Lower lobe of right lung (tissue), 2 donors: ENCODE measurements around the gene BCL7A. TPM values are rescaled to one million over a fixed set of nuclear protein-coding genes. Genes with fewer than 3 reads are reported as not detected.
A peak's percentile ranks its signal among the peaks of the same experiment; 100 is the strongest.

Experiments used
- ATAC-seq, 2 donors: fragments of 200-7000 bp; cut with Tn5 transposase; one replicate each; pipeline ENCODE4 v1.9.1; 2020 to 2022; ENCODE audit warnings: mild to moderate bottlenecking in 2 of 2, moderate library complexity in 2 of 2
- DNase-seq: peaks from one replicate; pipeline ENCODE4 v3.0.0-alpha.2; 2020
- H3K27ac ChIP-seq: fragments of 200-600 bp; one replicate; pipeline ENCODE4 v1.8.0; 2022
- H3K27me3 ChIP-seq: fragments of 200-600 bp; one replicate; pipeline ENCODE4 v1.8.0; 2022; ENCODE audit warnings: low read depth
- H3K36me3 ChIP-seq: fragments of 200-600 bp; one replicate; pipeline ENCODE4 v1.8.0; 2022; ENCODE audit warnings: mild to moderate bottlenecking
- H3K4me1 ChIP-seq: fragments of 200-600 bp; one replicate; pipeline ENCODE4 v1.8.0; 2022
- H3K4me3 ChIP-seq: fragments of 200-600 bp; one replicate; pipeline ENCODE4 v1.8.0; 2022; ENCODE audit warnings: mild to moderate bottlenecking
- H3K9me3 ChIP-seq: fragments of 200-600 bp; one replicate; pipeline ENCODE4 v1.8.0; 2022
- intact Hi-C: fragments of 100-400 bp; cut with DNase I; formaldehyde crosslinking; loops from one replicate; pipeline ENCODE4 v1.11.0; 2022
- total RNA-seq: library from RNA; stranded (reverse); fragmentation: NEBNext Ultra II Directional; extraction: Animal tissue kit (Norgen Biotek cat#: 25700); gene quantifications from one replicate; pipeline ENCODE4 v1.2.1, GENCODE V29; 2021
- TF ChIP-seq, protein P1 (sequence below): fragments of 200-600 bp; IDR thresholded peaks from one replicate; pipeline ENCODE4 v1.8.0; 2022; ENCODE audit warnings: antibody characterized with exemption, mild to moderate bottlenecking
- donor health status: DM: no; HTN: yes; CAD: no; lungs with severe emphysema.

Gene BCL7A
- total RNA-seq, 1 donor from 2014 or later, result 6.4 TPM

DNA sequence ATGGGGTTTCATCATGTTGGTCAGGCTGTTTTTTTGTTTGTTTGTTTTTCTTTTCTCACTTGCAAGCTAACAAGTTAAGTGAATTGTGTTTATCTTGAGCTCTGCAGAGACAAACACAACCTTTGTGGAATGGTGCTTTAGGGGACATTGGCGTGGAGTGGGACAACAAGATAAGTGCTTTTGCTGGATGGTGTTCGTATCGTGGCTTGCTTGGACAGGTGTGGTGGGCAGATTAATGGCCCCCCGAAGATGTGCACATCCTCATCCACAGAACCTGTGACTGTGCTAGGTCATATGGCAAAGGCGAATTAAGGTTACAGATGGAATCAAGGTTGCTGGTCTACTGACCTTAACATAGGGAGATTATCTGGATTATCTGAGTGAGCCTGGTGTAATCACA is 63.9 kb downstream of the BCL7A start:
- no peaks in the 10 kb centered on the region for H3K9me3 ChIP-seq
- intact Hi-C loops, result no loop called here
- H3K36me3 ChIP-seq, result peaks cover 39% of the 10 kb centered on the region
- ATAC-seq (no peak), DNase-seq (no peak)
- H3K4me1 ChIP-seq, result peaks cover 79% of the 10 kb centered on the region
- no peaks in the 10 kb centered on the region for H3K27me3 ChIP-seq
- TF ChIP-seq, protein P1, sequence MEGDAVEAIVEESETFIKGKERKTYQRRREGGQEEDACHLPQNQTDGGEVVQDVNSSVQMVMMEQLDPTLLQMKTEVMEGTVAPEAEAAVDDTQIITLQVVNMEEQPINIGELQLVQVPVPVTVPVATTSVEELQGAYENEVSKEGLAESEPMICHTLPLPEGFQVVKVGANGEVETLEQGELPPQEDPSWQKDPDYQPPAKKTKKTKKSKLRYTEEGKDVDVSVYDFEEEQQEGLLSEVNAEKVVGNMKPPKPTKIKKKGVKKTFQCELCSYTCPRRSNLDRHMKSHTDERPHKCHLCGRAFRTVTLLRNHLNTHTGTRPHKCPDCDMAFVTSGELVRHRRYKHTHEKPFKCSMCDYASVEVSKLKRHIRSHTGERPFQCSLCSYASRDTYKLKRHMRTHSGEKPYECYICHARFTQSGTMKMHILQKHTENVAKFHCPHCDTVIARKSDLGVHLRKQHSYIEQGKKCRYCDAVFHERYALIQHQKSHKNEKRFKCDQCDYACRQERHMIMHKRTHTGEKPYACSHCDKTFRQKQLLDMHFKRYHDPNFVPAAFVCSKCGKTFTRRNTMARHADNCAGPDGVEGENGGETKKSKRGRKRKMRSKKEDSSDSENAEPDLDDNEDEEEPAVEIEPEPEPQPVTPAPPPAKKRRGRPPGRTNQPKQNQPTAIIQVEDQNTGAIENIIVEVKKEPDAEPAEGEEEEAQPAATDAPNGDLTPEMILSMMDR, result no peak
- H3K4me3 ChIP-seq, result no peak overlapping the region
- H3K27ac ChIP-seq, result no peak overlapping the region

DNA sequence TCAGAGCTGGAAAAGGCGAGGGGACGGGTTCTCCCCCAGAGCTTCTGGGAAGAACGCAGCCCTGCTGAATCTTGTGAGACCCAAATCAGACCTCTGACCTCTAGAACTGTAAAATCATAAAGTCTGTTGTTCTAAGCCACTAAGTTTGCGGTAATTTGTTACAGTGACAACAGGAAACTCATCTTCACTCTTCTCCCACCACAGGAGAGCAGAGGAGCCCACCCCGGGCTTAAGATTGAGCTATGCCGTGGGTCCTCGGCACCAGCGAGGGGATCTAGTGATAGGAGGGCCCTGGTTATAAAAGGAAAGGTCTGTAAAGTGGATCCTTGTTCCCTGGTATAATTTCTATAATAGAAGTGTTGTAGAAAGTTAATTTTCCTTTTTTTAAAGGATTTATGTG is 64.4 kb downstream of the BCL7A start:
- TF ChIP-seq, protein P1, result no peak
- DNase-seq, result no peak
- Histone ChIP-seq H3K36me3 (peaks cover 39% of the 10 kb centered on the region), H3K4me3 (no peak overlapping the region), H3K4me1 (peaks cover 79% of the 10 kb centered on the region), H3K9me3 (no peaks in the 10 kb centered on the region), H3K27ac (no peak overlapping the region), H3K27me3 (no peaks in the 10 kb centered on the region)
- intact Hi-C loops, result no loop called here
- ATAC-seq, result no peak

DNA sequence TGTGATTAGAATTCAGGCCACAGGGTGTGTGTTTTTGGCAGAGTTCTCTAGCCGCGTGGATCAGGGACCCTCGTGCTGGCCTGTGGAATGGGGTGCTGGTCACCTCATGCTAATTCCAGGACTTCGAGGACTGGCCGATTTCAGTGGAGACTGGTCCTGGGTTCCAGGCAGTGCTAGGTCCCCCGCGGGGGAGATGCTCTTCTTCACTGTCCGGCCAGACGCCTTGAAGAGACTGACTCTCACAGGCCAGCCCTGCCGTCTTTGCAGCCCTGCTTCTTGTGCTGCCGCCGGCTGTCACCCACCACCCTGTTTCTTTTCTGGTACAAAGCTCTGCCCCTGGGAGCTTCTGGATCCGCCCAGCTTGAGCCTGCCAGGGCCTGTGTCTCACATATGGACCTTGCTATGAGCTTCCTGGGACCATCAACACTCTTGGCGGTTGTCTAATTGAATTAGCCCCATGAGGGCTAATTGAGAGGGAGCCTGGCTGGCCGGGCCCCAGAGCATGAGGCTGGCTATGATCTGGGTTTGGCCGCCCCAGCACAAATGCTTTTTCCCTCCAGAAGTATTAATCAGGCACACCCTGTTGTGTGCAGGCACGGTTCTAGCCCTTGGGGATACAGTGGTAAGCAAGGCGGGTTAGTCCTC is 65.1 kb downstream of the BCL7A start:
- H3K36me3 ChIP-seq, result peaks cover 39% of the 10 kb centered on the region
- DNase-seq (no peak), ATAC-seq (no peak)
- TF ChIP-seq, protein P1, result no peak
- no peaks in the 10 kb centered on the region for H3K9me3 ChIP-seq
- H3K27ac ChIP-seq, result no peak overlapping the region
- no peaks in the 10 kb centered on the region for H3K27me3 ChIP-seq
- H3K4me3 ChIP-seq, result no peak overlapping the region
- peaks cover 79% of the 10 kb centered on the region for H3K4me1 ChIP-seq
- intact Hi-C loops, result no loop called here

DNA sequence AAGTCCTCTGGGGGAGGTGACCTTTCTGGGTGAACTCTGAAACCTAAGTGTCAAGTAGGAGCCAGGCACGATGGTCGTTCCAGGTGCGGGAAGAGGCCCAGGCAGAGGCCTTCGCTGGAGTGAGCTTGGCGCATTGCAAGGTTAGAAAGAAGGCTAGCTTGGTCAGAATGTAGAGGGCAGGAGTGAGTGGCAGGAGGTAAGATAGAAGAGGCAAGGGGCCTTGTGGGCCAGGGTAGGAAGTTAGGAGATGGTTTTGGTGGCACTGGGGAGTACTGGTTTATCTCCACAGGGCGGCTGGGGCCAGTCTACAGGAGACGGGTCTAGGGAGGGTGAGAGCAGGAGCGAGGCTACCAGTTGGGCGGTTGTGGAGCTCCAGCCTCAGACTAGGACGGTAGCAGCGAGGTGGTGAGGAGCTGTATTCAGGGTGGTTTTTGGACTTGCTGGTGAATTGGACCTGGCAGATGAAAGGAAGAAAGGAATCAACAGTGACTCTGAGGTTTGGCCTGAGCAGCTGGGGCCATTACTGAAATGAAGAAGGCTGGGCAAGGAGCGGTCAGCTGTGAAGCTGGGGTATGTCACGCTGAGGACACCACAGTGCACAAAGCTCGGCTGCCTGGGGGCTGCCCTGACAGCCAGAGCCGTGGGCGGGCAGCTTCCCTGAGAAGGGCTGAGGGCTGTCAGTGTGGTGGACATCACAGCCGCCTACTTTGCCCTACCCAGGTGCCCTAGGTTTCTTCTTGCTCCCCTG is 65.9 kb downstream of the BCL7A start:
- H3K9me3 ChIP-seq, result no peaks in the 10 kb centered on the region
- no peak overlapping the region for H3K27ac ChIP-seq
- H3K27me3 ChIP-seq, result no peaks in the 10 kb centered on the region
- TF ChIP-seq, protein P1, result no peak
- DNase-seq (no peak), ATAC-seq (peak in 1 of 2 donors; percentile 7)
- H3K4me1 ChIP-seq, result peaks cover 79% of the 10 kb centered on the region
- intact Hi-C loops, result no loop called here
- no peak overlapping the region for H3K4me3 ChIP-seq
- H3K36me3 ChIP-seq, result peaks cover 39% of the 10 kb centered on the region

DNA sequence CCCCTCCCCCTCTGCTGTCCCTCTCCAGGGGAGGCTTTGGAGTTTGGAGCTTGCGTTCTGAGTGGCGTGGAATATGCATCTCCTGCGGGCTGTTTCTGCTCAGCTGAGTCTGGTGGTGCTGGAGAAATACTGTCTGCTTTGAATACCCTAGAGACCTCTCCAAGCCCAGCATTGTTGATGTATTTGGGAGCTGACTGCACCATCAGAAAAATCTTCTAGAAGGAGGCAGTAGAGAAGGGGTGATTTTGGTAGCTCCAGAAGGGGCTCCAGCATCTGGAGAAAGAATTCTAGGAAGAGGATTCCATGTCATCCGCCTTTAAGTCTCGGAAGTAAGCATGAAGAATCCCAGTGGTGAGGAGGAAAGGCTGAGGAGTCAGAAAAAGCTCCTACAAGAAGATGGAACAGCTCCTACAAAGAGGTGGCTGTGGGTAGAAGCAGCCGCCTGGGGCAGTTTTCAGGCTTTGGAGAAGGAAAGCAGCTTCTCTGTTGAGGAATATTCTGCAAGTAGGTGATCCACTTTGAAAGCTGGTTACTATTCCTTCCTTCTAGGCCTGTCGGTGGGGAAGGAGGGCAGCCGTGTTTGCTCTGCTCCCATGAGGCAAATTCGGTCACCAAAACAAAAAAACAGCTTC is 66.6 kb downstream of the BCL7A start:
- intact Hi-C loops, result no loop called here
- Histone ChIP-seq H3K36me3 (peaks cover 39% of the 10 kb centered on the region), H3K4me1 (peaks cover 73% of the 10 kb centered on the region), H3K27ac (peak overlapping the region; percentile 11), H3K27me3 (no peaks in the 10 kb centered on the region), H3K4me3 (no peak overlapping the region), H3K9me3 (no peaks in the 10 kb centered on the region)
- TF ChIP-seq, protein P1, result no peak
- no peak for DNase-seq
- no peak for ATAC-seq
